NCI-H82 (cell line): Measurements from ENCODE around the gene VPS35L.
A peak's percentile ranks its signal among the peaks of the same experiment; 100 is the strongest.

ENCODE experiments used
- DNase-seq: peaks from one replicate; lab custom pipeline; 2025; lab: John Stamatoyannopoulos, UW

VPS35L gene

DNA sequence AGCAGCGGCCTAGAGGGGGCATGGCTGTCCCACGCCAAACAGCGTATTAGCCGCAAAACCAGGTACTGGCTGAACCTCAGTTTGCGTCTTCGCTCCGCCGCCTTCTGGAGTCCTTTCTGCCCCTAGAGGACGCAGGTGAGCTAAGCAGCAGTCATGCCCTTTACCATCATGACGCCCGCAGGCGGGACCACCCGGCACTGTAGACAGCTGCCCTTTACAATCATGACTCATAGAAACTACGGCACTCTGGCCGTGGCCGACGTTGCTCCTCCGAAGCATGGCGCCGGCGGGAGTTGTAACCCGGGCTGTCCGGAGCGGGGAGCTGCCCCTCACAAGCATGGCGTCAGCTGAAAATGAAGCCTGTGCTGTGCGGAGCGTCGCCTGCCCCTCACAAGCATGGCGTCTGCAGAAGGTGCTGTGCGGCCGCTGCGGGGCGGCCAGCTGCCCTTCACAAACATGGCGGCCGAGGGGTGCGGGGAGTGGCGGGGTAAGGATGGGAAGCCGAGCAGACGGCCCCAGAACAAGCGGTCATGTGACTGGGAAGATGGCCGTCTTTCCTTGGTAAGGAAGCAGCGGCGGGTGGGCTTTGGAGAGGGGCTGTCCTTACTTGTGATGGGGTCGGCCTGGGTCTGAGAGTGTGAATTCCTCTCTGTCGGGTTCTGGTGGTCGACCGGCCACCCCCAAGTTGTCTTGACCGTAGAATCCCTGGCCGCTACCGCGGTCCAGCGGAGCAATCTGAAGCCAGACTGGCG is at the start of gene VPS35L:
VPS35L (plus strand) TSS at position 518 of the 752 bp plus-strand sequence; CDS start at position 545, 27 bp downstream.
- DNase-seq, result peak; percentile 98

DNA sequence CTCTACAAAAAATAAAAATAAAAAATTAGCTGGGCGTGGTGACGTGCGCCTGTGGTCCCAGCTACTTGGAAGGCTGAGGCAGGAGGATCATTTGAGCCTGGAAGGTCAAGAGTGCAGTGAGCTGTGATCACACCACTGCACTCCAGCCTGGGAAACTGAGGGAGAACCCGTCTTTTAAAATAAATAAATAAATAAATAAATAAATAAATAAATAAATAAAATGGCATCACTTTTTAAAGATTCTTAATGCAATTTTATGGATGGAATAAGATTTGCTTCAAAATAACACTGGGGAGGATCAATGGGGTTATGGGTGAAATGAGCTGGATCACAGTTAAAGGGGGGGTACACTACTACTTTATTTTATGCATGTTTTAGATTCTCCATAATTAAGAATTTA is 48.5 kb upstream of the VPS35L start:
- no peak for DNase-seq

DNA sequence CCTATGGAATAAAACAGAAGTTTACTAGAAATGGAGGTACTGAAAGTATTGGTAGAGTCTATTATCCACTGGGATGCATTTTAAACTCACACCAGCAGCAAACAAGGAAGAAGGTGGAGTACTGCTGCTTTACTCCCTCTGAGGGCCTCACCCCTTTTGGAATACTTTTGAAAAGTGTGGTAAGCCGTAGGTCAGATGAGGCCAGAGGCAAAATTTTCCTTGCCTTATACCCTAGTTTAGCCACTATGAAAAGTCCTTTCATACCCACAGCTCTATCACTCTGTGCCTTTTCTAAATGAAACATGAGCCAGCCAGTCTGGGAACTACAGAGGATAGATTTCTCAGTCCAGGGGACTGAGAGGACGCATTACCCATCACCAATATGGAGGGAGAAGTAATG is 47.6 kb upstream of the VPS35L start:
- no peak for DNase-seq

DNA sequence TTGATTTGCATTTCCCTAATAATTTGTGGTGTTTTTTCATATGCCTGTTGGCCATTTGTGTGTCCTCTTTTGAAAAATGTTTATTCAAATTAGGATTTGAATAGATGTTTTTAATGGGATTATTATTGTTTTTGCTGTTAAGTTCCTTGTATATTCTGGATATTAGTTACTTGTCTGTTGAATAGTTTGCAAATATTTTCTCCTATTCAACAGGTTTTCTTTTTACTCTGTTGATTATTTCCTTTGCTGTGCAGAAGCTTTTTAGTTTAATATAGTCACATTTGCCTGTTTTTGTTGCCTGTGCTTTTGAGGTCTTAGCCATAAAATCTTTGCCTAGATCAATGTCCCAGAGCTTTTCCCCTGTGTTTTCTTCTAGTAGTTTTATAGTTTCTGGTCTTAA is 43.2 kb upstream of the VPS35L start:
- DNase-seq, result no peak

GRCh38 chr16:19513377-19514053 is 42.0 kb upstream of the VPS35L start:
- no peak for DNase-seq

- DNase-seq, result no peak
Observed at GRCh38 chr16:19515757-19516156, 39.7 kb upstream of the VPS35L start.

- DNase-seq, result no peak
Observed at GRCh38 chr16:19517424-19518089, 37.9 kb upstream of the VPS35L start.

DNA sequence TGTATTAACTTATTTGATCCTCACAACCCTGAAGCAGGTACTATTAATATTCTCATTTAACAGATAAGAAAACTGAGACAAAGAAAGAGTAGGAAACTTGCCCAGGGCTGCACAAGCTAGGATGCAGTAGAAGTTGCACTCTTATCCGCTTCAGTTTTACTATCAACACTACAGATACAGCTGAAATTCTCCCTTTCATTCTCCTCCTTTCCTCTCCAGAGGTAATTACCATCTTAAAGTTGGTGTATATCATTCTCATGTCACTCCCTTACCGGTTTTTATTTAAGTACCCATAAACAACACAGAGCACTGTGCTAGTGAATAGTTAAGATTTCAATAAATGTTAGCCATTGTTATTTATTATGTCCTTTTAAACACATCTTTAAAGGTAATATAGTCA is 37.1 kb upstream of the VPS35L start:
- no peak for DNase-seq

DNA sequence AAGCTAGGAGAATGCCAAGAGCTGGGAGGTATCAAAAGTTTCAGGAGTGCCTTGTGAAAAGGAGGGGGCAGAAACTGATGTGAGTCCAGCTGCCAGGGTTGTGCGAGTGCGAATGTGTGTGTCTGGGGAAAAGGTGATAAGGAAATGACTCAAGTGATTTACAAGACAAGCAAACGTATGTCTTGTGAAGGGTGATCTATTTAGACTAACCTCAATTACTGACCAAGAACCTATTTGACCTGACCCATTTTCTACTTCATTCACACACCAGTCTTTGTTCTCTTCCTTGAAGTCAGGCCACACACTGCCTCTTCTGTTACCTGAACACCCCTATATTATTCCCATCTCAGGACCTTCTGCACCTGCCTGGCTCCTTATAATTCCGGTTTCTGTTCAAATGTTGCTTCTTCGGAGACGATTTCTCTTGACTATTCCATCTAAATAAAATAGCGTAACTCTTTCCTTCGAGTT is 34.6 kb upstream of the VPS35L start:
- no peak for DNase-seq

DNA sequence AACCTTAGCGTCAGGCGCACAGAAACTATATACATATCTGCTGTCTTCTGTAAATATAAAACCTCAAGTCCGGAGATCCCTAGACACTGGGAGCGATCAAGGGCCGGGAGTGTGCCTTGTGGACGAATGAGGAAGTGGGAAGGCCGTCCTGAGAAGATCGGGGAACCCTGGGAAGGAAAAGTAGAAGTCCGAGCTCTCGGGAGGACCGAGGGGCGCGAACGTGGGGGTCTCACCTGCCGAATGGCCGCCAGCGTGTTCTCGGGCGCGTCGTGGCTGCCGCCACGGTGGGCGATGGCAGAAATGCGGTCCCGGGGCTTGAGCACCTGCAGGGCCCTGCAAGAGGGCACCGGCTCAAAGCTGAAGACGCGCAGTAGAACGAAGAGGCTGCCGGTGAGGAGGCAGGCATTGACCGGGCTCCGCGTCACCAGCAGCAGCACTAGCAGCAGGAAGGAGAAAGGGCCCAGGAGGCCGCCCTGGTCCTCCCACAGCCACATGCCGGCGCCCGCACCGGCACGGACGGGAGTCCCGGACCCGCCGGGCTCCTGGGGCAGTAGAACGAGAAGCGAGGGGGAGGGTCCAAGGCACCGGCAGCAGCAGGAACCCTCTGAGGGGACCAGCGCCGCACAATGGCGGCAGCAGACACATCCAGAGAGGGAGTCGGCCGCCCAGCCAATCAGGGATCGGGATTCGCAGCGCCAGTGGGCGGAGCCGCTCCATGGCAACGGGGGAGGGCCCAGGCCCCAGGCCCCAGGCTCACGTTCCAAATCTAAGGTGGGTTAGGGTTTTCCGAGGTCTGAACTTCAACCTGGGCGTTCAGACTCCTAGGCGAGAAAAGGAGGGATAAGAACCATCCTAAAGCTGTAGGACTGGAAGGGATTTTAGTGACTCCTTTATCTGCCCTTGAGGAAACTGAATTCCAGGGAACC is 33.8 kb upstream of the VPS35L start, which contains the start of gene GDE1:
GDE1 (minus strand) TSS at position 628 of the 926 bp plus-strand sequence; CDS start at position 494, 134 bp downstream.
- peak; percentile 96 for DNase-seq

DNA sequence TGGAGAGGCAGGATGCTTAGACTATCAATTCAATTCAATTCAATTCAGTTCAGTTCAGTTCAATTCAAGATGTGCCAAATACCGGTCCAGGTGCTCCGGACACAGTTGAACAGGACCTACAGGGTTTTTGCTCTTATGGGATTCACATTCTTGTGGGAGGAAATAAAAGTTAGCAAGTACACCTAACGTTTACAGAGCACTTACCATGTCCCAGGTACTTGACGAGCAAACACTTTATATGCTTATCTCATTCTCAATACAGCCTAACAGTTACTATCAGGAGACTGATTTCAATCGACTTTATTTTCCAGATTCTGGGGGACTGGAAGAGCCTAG is 33.1 kb upstream of the VPS35L start:
- DNase-seq, result no peak

GRCh38 chr16:19522760-19523159 is 32.7 kb upstream of the VPS35L start:
- peak; percentile 24 for DNase-seq

DNA sequence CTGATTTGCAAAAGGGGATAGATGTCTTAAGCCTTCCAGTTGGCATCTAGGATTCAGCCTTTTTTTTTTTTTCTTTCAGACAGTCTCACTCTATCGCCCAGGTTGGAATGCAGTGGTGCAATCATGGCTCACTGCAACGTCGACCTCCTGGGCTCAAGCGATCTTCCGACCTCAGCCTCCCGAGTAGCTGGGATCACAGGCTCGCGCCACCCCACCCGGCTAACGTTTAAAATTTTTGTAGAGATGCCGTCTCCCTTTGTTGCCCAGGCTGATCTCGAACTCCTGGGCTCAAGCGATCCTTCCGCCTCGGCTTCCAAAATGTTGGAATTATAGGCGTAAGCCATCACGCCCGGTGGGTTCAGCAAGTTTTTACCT is 32.3 kb upstream of the VPS35L start:
- DNase-seq, result no peak

DNA sequence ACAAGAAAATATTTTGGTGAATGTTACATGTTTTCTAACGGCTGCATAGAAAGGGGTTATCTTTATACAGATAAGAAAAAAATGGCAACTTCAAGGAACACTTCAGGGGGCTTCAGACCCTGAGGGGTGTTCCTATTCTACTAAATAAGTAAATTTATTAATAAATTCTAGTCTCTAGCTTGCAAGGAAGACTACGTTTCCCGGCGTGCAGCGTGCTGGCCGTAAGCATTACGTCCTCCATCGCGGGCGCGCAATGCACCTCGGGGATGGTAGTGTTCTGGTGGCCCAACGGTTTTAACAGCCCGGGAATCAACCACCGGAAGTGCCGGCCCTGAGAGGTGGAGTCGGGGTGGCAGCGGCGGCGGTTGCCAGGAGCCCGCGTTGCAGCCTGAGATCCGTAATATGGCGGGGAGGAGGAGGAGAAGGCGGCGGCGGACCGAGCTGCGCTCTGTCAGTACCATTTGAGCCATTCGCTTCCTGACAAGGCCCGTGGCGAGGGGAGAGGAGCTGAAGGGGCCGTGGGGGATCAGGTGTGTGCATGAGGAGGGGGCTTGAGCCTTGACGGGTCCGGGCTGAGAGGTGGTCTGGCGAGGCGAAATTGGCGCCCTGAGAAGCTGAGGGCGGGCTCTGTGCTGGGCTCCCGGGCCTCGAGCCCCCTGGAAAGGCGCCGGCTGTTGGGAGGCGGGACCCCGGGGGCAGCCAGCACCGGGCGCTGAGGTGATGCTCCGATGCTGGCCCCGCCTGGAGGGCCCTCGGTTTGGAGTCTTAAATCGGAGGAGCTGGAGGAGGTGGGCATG is 31.7 kb upstream of the VPS35L start, which contains the start of gene CCP110:
CCP110 (plus strand) TSS at position 384 of the 797 bp plus-strand sequence. CDS start 3,940 bp downstream, outside the sequence.
- DNase-seq, result peak; percentile 98

GRCh38 chr16:19524356-19524615 is 31.2 kb upstream of the VPS35L start:
- DNase-seq, result no peak

GRCh38 chr16:19524616-19525384 is 30.7 kb upstream of the VPS35L start:
- DNase-seq, result no peak

- DNase-seq, result no peak
Observed at GRCh38 chr16:19525385-19525723, 30.1 kb upstream of the VPS35L start.

DNA sequence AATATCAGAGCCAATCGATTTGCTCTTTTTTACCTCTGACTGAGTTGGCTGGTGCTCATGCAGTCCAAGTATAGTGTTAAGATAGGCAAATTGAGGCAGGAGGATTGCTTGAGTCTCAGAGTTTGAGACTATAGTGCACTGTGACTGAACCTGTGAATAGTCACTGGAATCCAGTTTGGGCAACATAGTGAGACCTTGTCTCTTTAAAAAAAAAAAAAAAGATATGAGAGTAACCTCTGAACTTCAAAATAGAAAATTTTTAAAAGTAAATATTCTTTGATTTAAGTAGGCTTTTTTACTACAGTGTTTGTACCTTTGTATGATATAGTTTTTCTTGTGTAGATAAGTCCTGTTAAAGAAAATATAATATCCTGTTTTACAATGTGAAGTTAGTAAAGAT is 28.3 kb upstream of the VPS35L start:
- no peak for DNase-seq

DNA sequence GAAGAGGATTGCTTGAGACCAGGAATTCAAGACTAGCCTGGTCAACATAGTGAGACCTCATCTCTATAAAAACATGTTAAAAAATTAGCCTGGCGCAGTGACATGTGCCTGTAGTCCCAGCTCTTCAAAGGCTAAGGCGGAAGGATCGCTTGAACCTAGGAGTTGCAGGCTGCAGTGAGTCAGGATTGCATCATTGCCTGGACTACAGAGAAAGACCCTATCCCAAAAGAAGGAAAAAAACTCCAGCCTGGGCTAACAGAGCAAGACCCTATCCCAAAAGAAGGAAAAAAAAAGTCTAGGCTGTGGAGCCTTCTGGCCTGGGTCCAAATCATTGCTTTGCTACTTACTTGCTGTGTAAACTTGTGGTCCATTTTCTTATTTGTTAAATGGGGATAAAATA is 26.8 kb upstream of the VPS35L start:
- DNase-seq, result no peak

- no peak for DNase-seq
Observed at GRCh38 chr16:19532601-19533000, 22.9 kb upstream of the VPS35L start.
